H9 (cell line): ENCODE measurements around the gene DISP1. TPM values are rescaled to one million over a fixed set of nuclear protein-coding genes. Genes with fewer than 3 reads are reported as not detected.

Experiments used
- DNase-seq: peaks from one replicate; pipeline ENCODE4 v3.0.0-alpha.2; 2017
- H2AFZ ChIP-seq: one replicate; pipeline ENCODE4 v1.6.1; 2013; ENCODE audit warnings: mild to moderate bottlenecking, low read length, control low read depth, moderate library complexity
- H2AK5ac ChIP-seq: 2 replicates; pipeline ENCODE4 v1.6.1; 2013; ENCODE audit warnings: low read length, control low read depth, mixed read lengths; ENCODE audit not compliant: insufficient read length
- H2BK120ac ChIP-seq: one replicate; pipeline ENCODE4 v1.6.1; 2013; ENCODE audit warnings: low read depth, mild to moderate bottlenecking, low read length, control low read depth, inconsistent platforms; ENCODE audit not compliant: poor library complexity, severe bottlenecking
- H2BK12ac ChIP-seq: 2 replicates; pipeline ENCODE4 v1.6.1; 2013; ENCODE audit warnings: low read length, control low read depth, mixed read lengths, low read depth; ENCODE audit not compliant: insufficient read length
- H2BK15ac ChIP-seq: 2 replicates; pipeline ENCODE4 v1.6.1; 2013; ENCODE audit warnings: low read depth, low read length, control low read depth
- H2BK20ac ChIP-seq: one replicate; pipeline ENCODE4 v1.6.1; 2013; ENCODE audit warnings: low read depth, mild to moderate bottlenecking, low read length, control low read depth, inconsistent platforms; ENCODE audit not compliant: poor library complexity, severe bottlenecking
- H2BK5ac ChIP-seq: 2 replicates; pipeline ENCODE4 v1.6.1; 2013; ENCODE audit warnings: low read length, control low read depth, mixed read lengths; ENCODE audit not compliant: insufficient read length
- H3K14ac ChIP-seq: 2 replicates; pipeline ENCODE4 v1.6.1; 2013; ENCODE audit warnings: low read length, control low read depth; ENCODE audit not compliant: insufficient read depth
- H3K18ac ChIP-seq: 2 replicates; pipeline ENCODE4 v1.6.1; 2013; ENCODE audit warnings: low read depth, mild to moderate bottlenecking, mixed read lengths, low read length, control low read depth; ENCODE audit not compliant: insufficient read length
- H3K23ac ChIP-seq: 2 replicates; pipeline ENCODE4 v1.6.1; 2013; ENCODE audit warnings: low read length, control low read depth, mixed read lengths, low read depth; ENCODE audit not compliant: insufficient read length
- H3K23me2 ChIP-seq: 2 replicates; pipeline ENCODE4 v1.6.1; 2013; ENCODE audit warnings: low read depth, mild to moderate bottlenecking, mixed read lengths, low read length, control low read depth; ENCODE audit not compliant: insufficient read length, poor library complexity, severe bottlenecking
- H3K27ac ChIP-seq: 2 replicates; pipeline ENCODE4 v1.5.1; 2013; ENCODE audit warnings: low read length, control low read depth, mixed read lengths, low read depth; ENCODE audit not compliant: insufficient read length
- H3K27me3 ChIP-seq: 2 replicates; pipeline ENCODE4 v1.6.1; 2013; ENCODE audit warnings: low read length, control low read depth, inconsistent platforms; ENCODE audit not compliant: insufficient read depth
- H3K4ac ChIP-seq: 2 replicates; pipeline ENCODE4 v1.6.1; 2013; ENCODE audit warnings: low read depth, mild to moderate bottlenecking, control low read depth, inconsistent platforms, low read length, moderate library complexity
- H3K4me1 ChIP-seq: 2 replicates; pipeline ENCODE4 v1.6.1; 2013; ENCODE audit warnings: low read length, control low read depth, inconsistent platforms; ENCODE audit not compliant: insufficient read depth
- H3K4me2 ChIP-seq: 2 replicates; pipeline ENCODE4 v1.6.1; 2013; ENCODE audit warnings: low read length, control low read depth, mixed read lengths; ENCODE audit not compliant: insufficient read length, insufficient read depth
- H3K56ac ChIP-seq: 2 replicates; pipeline ENCODE4 v1.6.1; 2013; ENCODE audit warnings: low read depth, mild to moderate bottlenecking, mixed read lengths, low read length, control low read depth; ENCODE audit not compliant: insufficient read length
- H3K79me1 ChIP-seq: 2 replicates; pipeline ENCODE4 v1.6.1; 2013; ENCODE audit warnings: low read depth, mild to moderate bottlenecking, moderate library complexity, low read length, control low read depth, inconsistent platforms; ENCODE audit not compliant: insufficient read depth, poor library complexity, severe bottlenecking
- H3K79me2 ChIP-seq: 2 replicates; pipeline ENCODE4 v1.6.1; 2013; ENCODE audit warnings: low read length, control low read depth, inconsistent platforms; ENCODE audit not compliant: insufficient read depth
- H3K9ac ChIP-seq: 2 replicates; pipeline ENCODE4 v1.6.1; 2013; ENCODE audit warnings: low read length, control low read depth, mixed read lengths; ENCODE audit not compliant: insufficient read length; ENCODE audit errors: extremely low read depth
- H3K9me3 ChIP-seq: one replicate; pipeline ENCODE4 v1.6.1; 2013; ENCODE audit warnings: low read depth, low read length, inconsistent platforms; ENCODE audit not compliant: control insufficient read depth
- H3T11ph ChIP-seq: one replicate; pipeline ENCODE4 v1.6.1; 2013; ENCODE audit warnings: mild to moderate bottlenecking, low read length, control low read depth, inconsistent platforms
- H4K20me1 ChIP-seq: one replicate; pipeline ENCODE4 v1.6.1; 2013; ENCODE audit not compliant: control insufficient read depth, insufficient read length, insufficient read depth
- H4K5ac ChIP-seq: 2 replicates; pipeline ENCODE4 v1.6.1; 2013; ENCODE audit warnings: low read depth, mild to moderate bottlenecking, mixed read lengths, low read length, control low read depth; ENCODE audit not compliant: insufficient read length
- H4K8ac ChIP-seq: replicated peaks from 2 replicates; pipeline ENCODE4 v1.6.1; 2013; ENCODE audit warnings: low read length, control low read depth, mixed read lengths, low read depth; ENCODE audit not compliant: insufficient read length
- H4K91ac ChIP-seq: 2 replicates; pipeline ENCODE4 v1.6.1; 2013; ENCODE audit warnings: low read depth, mild to moderate bottlenecking, moderate library complexity, mixed read lengths, low read length, control low read depth; ENCODE audit not compliant: insufficient read length
- H3K27ac Mint-ChIP-seq, 3 experiments: 2 replicates in 2 of 3; 3 replicates in 1 of 3; pipeline ENCODE4 v1.8.0; 2020 to 2021; ENCODE audit warnings: mixed read lengths in 3 of 3, mild to moderate bottlenecking in 1 of 3, moderate library complexity in 1 of 3
- H3K27me3 Mint-ChIP-seq: 2 replicates; pipeline ENCODE4 v1.8.0; 2021; ENCODE audit warnings: low read depth, mild to moderate bottlenecking, moderate library complexity, mixed read lengths
- H3K36me3 Mint-ChIP-seq, 3 experiments: 2 replicates in 2 of 3; 3 replicates in 1 of 3; pipeline ENCODE4 v1.8.0; 2020 to 2021; ENCODE audit warnings: low read depth in 3 of 3, mixed read lengths in 3 of 3; ENCODE audit not compliant: insufficient read depth in 1 of 3
- H3K4me1 Mint-ChIP-seq, 2 experiments: 2 replicates each; pipeline ENCODE4 v1.8.0; 2020; ENCODE audit warnings: mixed read lengths in 2 of 2
- H3K4me3 Mint-ChIP-seq, 2 experiments: 2 replicates in 1 of 2; 3 replicates in 1 of 2; pipeline ENCODE4 v1.8.0; 2020 to 2021; ENCODE audit warnings: mild to moderate bottlenecking in 2 of 2, mixed read lengths in 2 of 2, moderate library complexity in 1 of 2
- H3K9me3 Mint-ChIP-seq, 2 experiments: 2 replicates in 1 of 2; 3 replicates in 1 of 2; pipeline ENCODE4 v1.8.0; 2020; ENCODE audit warnings: mild to moderate bottlenecking in 2 of 2, mixed read lengths in 2 of 2, moderate library complexity in 1 of 2
- CTCF ChIP-seq: fragments of 200-600 bp; sonication (generic); conservative IDR thresholded peaks from 3 replicates; pipeline ENCODE4 v1.8.0; 2021; ENCODE audit warnings: antibody characterized with exemption, mild to moderate bottlenecking
- total RNA-seq: library from RNA; stranded (reverse); gene quantifications from 2 replicates; pipeline ENCODE4 v1.2.1, GENCODE V29; 2021

The DISP1 gene
- total RNA-seq, 1 experiment from 2014 or later, result 2.6 TPM

GRCh38 chr1:222768592-222768991, 46.2 kb upstream of the DISP1 start:
- H2BK20ac ChIP-seq, result no peak overlapping the region
- H3K4me2 ChIP-seq, result no peak overlapping the region
- no peak for TF ChIP-seq CTCF
- no peak overlapping the region for H3K56ac ChIP-seq
- Mint-ChIP-seq H3K27me3 (peaks cover 5% of the 10 kb centered on the region), H3K4me1 (peaks cover 2 to 4% of the 10 kb centered on the region in 2 experiments; a peak in 3 of 4 replicates), H3K4me3 (no peak overlapping the region), H3K36me3 (peaks cover 8 to 28% (median 9%) of the 10 kb centered on the region in 3 experiments), H3K9me3 (peaks cover 35 to 39% of the 10 kb centered on the region in 2 experiments), H3K27ac (no peak overlapping the region)
- H4K20me1 ChIP-seq, result no peaks in the 10 kb centered on the region
- H4K91ac ChIP-seq, result no peak overlapping the region
- no peak overlapping the region for H3K27ac ChIP-seq
- H2BK12ac ChIP-seq, result no peak overlapping the region
- no peak overlapping the region for H2BK5ac ChIP-seq
- H3K79me1 ChIP-seq, result no peaks in the 10 kb centered on the region
- no peak for DNase-seq
- no peak overlapping the region for H2AFZ ChIP-seq
- H3K14ac ChIP-seq, result no peak overlapping the region
- H3K23me2 ChIP-seq, result no peaks in the 10 kb centered on the region
- H2BK120ac ChIP-seq, result no peak overlapping the region
- no peak overlapping the region for H4K5ac ChIP-seq
- H3K23ac ChIP-seq, result no peak overlapping the region
- H3K27me3 ChIP-seq, result no peaks in the 10 kb centered on the region
- H3K9me3 ChIP-seq, result peaks cover 10% of the 10 kb centered on the region
- no peak overlapping the region for H3K9ac ChIP-seq
- H3T11ph ChIP-seq, result no peak overlapping the region
- H2BK15ac ChIP-seq, result no peak overlapping the region
- no peak overlapping the region for H2AK5ac ChIP-seq
- no peak overlapping the region for H3K4ac ChIP-seq
- no peak overlapping the region for H4K8ac ChIP-seq
- H3K4me1 ChIP-seq, result no peaks in the 10 kb centered on the region
- no peak overlapping the region for H3K18ac ChIP-seq
- H3K79me2 ChIP-seq, result no peaks in the 10 kb centered on the region
